Immature natural killer cell (primary cell): ENCODE measurements around the gene PMS1. TPM values are rescaled to one million over a fixed set of nuclear protein-coding genes. Genes with fewer than 3 reads are reported as not detected.
A peak's percentile ranks its signal among the peaks of the same experiment; 100 is the strongest.

Source experiments
- DNase-seq, 3 donors: peaks; one replicate each; pipeline ENCODE4 v3.0.0; 2022; ENCODE audit warnings: mixed read lengths in 1 of 3
- H3K27ac Mint-ChIP-seq, 6 donors: one replicate each; pipeline ENCODE4 v1.8.0; 2020; ENCODE audit warnings: mixed read lengths in 6 of 6, mild to moderate bottlenecking in 5 of 6, inconsistent platforms in 4 of 6, moderate library complexity in 3 of 6
- H3K27me3 Mint-ChIP-seq, 3 donors: one replicate each; pipeline ENCODE4 v1.8.0; 2020 to 2021; ENCODE audit warnings: low read depth in 3 of 3, mild to moderate bottlenecking in 3 of 3, mixed read lengths in 3 of 3, moderate library complexity in 3 of 3, inconsistent platforms in 1 of 3
- H3K36me3 Mint-ChIP-seq, 3 donors: one replicate each; pipeline ENCODE4 v1.8.0; 2020; ENCODE audit warnings: mixed read lengths in 3 of 3, inconsistent platforms in 2 of 3, mild to moderate bottlenecking in 2 of 3
- H3K4me1 Mint-ChIP-seq, 2 donors: one replicate each; pipeline ENCODE4 v1.8.0; 2020; ENCODE audit warnings: inconsistent platforms in 2 of 2, mild to moderate bottlenecking in 2 of 2, mixed read lengths in 2 of 2, moderate library complexity in 1 of 2
- H3K4me3 Mint-ChIP-seq, 5 donors: one replicate each; pipeline ENCODE4 v1.8.0; 2020; ENCODE audit warnings: mild to moderate bottlenecking in 5 of 5, mixed read lengths in 5 of 5, inconsistent platforms in 3 of 5, moderate library complexity in 3 of 5
- H3K9me3 Mint-ChIP-seq, 6 donors: one replicate each; pipeline ENCODE4 v1.8.0; 2020; ENCODE audit warnings: mild to moderate bottlenecking in 6 of 6, mixed read lengths in 6 of 6, inconsistent platforms in 4 of 6, moderate library complexity in 3 of 6
- polyA plus RNA-seq, 3 donors: library from polyadenylated mRNA; unstranded; fragments of 300-500 nt; fragmentation: Illumina TruSeq; gene quantifications; one replicate each; pipeline ENCODE4 v1.2.3, GENCODE V29; 2021

PMS1 gene
- polyA plus RNA-seq, 3 donors from 2014 or later, result 6.3 to 20.1 (median 12.5) TPM

DNA sequence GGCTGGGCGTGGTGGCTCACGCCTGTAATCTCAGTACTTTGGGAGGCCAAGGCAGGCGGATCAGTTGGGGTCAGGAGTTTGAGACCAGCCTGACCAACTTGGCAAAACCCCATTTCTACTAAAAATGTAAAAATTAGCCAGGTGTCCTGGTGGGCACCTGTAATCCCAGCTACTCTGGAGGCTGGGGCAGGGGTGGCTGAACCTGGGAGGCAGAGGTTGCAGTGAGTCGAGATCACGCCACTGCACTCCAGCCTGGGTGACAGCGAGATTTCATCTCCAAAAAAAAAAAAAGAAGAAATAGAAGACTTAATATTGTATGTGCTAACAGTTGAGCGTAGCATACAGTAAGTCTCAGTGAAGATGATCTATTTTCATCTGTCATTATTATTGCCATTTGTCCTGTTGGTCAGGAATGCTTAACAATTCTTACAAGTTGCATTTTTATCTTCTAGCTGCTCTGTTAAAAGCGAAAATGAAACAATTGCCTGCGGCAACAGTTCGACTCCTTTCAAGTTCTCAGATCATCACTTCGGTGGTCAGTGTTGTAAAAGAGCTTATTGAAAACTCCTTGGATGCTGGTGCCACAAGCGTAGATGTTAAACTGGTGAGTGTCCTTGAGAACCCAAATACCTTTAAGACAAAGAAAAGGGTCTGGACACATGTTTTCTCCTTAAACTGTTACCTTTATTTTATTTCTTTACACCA, 7.2 kb downstream of the PMS1 start:
- peak; percentile 49 to 59 (median 54) for DNase-seq
- H3K27me3 Mint-ChIP-seq, result peaks cover 0 to 1% (median 0%) of the 10 kb centered on the region in 3 donors
- H3K4me1 Mint-ChIP-seq, result peaks cover 8 to 27% of the 10 kb centered on the region in 2 donors
- H3K27ac Mint-ChIP-seq, result peak overlapping the region; percentile 93 to 99 (median 95)
- H3K9me3 Mint-ChIP-seq, result no peaks in the 10 kb centered on the region
- H3K4me3 Mint-ChIP-seq, result peak overlapping the region; percentile 75 to 92 (median 79)
- peaks cover 7 to 23% (median 11%) of the 10 kb centered on the region in 3 donors for H3K36me3 Mint-ChIP-seq

DNA sequence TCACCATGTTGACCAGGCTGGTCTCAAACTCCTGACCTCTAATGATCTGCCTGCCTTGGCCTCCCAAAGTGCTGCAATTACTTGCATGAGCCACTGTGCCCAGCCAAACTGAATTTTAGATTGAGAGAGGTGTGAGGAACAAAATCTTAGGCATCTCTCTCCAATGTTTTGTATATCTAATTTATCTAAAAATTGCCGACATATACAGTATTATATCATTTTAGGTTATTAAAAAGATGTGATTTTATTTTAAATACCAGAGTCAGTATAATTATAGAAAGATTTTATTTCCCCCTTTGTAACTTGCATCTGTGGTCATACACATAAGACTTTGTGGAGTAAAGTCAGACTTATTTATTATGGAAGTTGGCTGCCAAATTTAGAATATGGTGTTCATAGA, 10.1 kb downstream of the PMS1 start:
- Mint-ChIP-seq H3K27ac (no peak overlapping the region), H3K4me3 (no peak overlapping the region), H3K36me3 (peaks cover 9 to 30% (median 14%) of the 10 kb centered on the region in 3 donors), H3K27me3 (peaks cover 0 to 1% (median 0%) of the 10 kb centered on the region in 3 donors), H3K9me3 (no peaks in the 10 kb centered on the region), H3K4me1 (peaks cover 6 to 35% of the 10 kb centered on the region in 2 donors)
- no peak for DNase-seq

DNA sequence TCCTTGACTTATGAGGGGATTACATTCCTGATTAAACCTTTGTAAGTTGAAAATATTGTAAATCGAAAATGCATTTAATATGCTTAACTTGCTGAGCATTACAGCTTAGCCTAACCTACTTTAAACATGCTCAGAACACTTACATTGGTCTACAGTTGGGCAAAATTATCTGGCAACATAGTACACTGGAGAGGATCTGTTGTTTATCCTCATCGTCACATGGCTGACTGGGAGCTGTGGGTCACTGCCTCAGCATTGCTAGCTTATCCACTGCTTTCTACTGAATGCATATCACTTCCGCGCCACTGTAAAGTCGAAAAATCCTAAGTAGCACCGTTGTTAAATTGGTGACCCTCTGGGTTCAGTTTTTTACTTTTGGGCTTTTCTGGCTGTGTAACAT, 13.7 kb downstream of the PMS1 start:
- no peak for DNase-seq
- Mint-ChIP-seq H3K9me3 (no peaks in the 10 kb centered on the region), H3K4me1 (peaks cover 0 to 16% of the 10 kb centered on the region in 2 donors), H3K27ac (peak overlapping the region in 1 of 6 donors; percentile 55), H3K4me3 (no peak overlapping the region), H3K27me3 (peaks cover 0 to 2% (median 0%) of the 10 kb centered on the region in 3 donors), H3K36me3 (peaks cover 9 to 40% (median 14%) of the 10 kb centered on the region in 3 donors)

DNA sequence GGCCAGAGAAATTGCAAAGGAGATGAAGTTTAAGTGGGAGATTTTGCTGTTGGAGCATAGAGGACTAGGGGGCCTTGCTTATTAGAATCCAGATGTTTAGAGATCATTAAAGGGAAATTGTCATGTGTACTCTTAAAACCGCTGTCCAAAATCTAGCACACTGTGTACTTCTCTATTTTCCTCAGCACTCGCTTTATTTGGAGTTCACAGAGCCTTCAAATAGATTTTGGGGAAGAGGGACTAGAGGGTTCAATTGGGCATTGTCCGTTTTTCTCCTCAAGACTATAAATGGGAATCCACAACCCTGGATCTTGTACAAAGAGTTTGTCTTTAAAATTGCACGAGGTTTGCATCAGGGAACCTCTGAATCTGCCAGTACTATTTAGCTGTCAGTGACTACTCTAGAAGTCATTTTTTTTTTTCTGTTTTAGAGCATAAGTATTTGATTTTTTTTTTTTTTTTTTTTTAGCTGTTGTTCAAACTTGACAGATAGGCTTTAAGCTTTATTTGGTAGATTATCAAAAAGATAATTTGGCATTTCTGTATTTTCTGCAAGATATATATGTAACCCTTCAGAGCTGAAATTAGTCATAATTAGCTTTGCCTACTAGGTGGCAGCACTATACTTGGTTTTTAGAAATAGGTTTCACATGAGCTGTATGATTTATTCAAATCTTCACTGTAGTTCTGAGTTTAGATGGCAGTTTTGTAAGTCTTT, 14.2 kb downstream of the PMS1 start:
- Mint-ChIP-seq H3K9me3 (no peaks in the 10 kb centered on the region), H3K27ac (peak overlapping the region in 1 of 6 donors; percentile 55), H3K4me1 (peaks cover 0 to 16% of the 10 kb centered on the region in 2 donors), H3K27me3 (peaks cover 0 to 2% (median 0%) of the 10 kb centered on the region in 3 donors), H3K4me3 (no peak overlapping the region), H3K36me3 (peaks cover 5 to 36% (median 9%) of the 10 kb centered on the region in 3 donors)
- DNase-seq, result no peak

DNA sequence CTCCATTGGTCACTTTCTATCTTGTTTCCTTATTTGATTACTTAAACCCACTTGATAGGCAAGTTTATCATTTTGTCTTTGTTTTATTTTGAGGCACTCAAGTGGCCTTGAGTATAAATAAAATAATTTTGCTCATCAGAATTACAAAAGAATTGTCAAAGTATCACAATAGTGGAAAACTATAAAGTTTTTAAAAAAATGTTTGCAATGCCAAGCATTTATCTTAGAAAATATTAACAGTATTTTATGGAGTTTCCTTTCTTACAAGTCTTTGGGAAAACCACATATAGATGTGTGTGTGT, 14.7 kb downstream of the PMS1 start:
- Mint-ChIP-seq H3K27ac (no peak overlapping the region), H3K4me1 (peaks cover 0 to 16% of the 10 kb centered on the region in 2 donors), H3K36me3 (peaks cover 5 to 36% (median 9%) of the 10 kb centered on the region in 3 donors), H3K4me3 (no peak overlapping the region), H3K9me3 (no peaks in the 10 kb centered on the region), H3K27me3 (peaks cover 0 to 2% (median 0%) of the 10 kb centered on the region in 3 donors)
- DNase-seq, result no peak

DNA sequence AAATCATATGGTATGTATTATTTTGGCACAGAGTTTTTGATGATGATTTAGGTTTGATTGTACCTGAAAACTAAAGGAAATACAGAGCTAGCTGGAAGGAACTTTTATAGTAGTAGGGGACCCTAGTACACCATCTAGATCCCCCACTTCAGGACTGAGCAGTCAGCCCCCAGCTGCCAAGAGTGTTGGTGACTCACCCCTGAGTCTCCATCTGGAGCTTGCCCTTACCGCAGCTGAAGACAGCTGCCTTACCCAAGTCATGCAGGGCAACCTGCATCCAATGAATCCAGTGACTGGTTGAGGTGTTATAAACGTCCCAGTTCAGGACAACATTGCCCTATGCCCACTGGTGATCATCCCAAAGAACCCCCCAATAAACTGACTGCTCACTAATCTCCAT, 15.3 kb downstream of the PMS1 start:
- Mint-ChIP-seq H3K36me3 (peaks cover 5 to 31% (median 6%) of the 10 kb centered on the region in 3 donors), H3K27ac (peak overlapping the region in 1 of 6 donors; percentile 19), H3K9me3 (no peaks in the 10 kb centered on the region), H3K4me3 (no peak overlapping the region), H3K27me3 (peaks cover 0 to 2% (median 0%) of the 10 kb centered on the region in 3 donors), H3K4me1 (peaks cover 0 to 16% of the 10 kb centered on the region in 2 donors)
- no peak for DNase-seq

DNA sequence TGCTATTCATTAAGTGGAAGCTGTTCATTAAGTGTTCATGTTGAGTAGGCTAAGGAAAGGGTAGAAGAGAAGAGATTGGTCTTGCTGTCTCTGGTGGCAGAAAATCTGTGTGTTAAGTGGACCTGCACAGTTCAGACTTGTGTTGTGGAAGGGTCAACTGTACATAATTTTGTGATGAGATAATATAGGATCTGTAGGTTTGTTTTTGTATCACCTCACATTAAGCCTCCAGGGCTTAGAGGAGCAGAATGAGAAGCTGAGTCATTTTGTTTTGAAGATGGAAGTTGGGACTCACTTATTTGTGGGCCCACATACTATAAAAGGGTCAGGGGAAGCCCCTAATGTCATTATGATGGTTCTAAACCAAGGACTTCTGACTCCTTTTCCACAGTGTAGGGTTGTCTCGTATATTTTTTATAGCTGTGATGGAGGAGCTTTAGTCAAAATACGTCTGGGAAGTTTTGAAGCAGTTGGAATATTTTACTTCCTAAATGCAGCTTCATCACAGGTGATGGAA, 18.2 kb downstream of the PMS1 start:
- H3K27ac Mint-ChIP-seq, result no peak overlapping the region

DNA sequence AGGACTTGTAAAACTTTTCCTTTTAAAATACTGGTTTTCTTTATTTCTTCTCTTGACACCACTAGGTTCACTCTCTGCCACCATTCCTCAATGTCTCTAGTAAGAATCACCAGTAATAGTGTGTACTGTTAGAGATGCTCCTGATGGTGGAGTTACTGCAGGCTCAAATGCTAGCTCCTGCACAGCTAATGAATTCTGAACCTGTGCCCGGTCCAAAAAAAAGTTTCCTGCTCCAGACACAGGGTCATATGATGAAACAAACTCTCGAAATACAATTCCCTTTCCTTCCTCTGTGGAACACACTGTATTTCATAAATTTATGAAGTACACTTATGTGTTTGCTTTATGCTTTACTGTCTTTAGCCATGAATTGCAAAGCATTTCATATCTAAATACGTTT, 19.2 kb downstream of the PMS1 start:
- DNase-seq, result no peak
- peaks cover 4 to 10% (median 4%) of the 10 kb centered on the region in 3 donors for H3K36me3 Mint-ChIP-seq
- peaks cover 0 to 2% (median 0%) of the 10 kb centered on the region in 3 donors for H3K27me3 Mint-ChIP-seq
- H3K4me1 Mint-ChIP-seq, result peaks cover 0 to 10% of the 10 kb centered on the region in 2 donors
- no peaks in the 10 kb centered on the region for H3K9me3 Mint-ChIP-seq
- no peak overlapping the region for H3K27ac Mint-ChIP-seq
- H3K4me3 Mint-ChIP-seq, result no peak overlapping the region

More for the DNA sequence above, 18.2 kb downstream of the PMS1 start:
- Mint-ChIP-seq H3K36me3 (peaks cover 2 to 14% (median 4%) of the 10 kb centered on the region in 3 donors), H3K9me3 (no peaks in the 10 kb centered on the region), H3K27me3 (peaks cover 0 to 2% (median 0%) of the 10 kb centered on the region in 3 donors), H3K4me3 (no peak overlapping the region), H3K4me1 (peaks cover 0 to 16% of the 10 kb centered on the region in 2 donors)
- no peak for DNase-seq

DNA sequence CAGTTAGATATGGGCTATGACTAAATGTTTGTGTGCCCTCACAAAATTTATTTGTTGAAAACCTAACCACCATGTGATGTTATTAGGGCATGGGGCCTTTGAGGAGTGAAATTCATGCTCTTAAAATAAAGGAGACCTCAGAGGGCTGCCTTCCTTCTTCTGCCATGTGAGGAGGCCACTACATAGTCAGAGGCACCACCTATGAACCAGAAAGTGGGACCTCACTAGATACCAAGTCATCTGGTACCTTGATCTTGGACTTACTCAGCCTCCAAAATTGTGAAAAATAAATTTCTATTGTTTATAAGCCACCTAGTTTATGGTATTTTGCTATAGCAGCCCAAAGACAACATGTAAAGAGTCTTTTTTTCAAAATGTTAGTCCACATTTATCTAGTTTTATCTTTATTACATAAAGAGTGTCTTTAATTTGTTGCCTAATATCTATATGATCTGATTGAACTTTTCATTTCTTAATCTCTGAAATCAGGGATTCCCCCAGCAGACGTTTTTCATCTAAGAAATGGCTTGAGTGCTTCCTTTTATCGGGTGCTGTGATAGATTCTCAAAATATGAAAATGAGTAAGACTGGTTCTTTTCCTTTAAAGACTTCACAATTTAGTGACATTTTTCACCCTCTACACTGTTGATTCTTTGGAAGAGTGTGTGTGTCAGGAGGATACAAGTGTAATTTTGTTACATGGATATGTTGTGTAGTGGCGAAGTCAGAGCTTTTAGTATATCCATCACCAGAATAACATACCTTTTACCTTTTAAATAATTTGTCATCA, 34.2 kb downstream of the PMS1 start:
- Mint-ChIP-seq H3K27me3 (no peaks in the 10 kb centered on the region), H3K36me3 (peaks cover 19 to 35% (median 21%) of the 10 kb centered on the region in 3 donors), H3K4me3 (no peak overlapping the region), H3K9me3 (no peaks in the 10 kb centered on the region), H3K27ac (no peak overlapping the region), H3K4me1 (no peaks in the 10 kb centered on the region)
- no peak for DNase-seq

DNA sequence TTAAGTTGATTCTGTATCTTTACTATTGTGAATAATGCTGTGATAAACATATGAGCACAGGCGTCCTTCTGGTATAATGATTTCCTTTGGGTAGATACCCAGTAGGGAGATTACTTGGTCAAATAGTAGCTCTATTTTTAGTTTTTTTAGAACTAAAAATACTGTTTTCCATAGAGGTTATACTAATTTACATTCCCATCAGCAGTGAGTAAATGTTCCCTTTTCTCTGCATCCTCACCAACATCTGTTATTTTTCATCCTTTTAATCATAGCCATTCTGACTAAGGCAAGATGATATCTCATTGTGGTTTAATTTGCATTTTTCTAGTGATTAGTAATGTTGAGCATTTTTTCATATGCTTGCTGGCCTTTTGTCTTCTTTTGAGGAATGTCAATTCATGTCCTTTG, 35.1 kb downstream of the PMS1 start:
- DNase-seq, result no peak
- H3K27me3 Mint-ChIP-seq, result no peaks in the 10 kb centered on the region
- no peaks in the 10 kb centered on the region for H3K9me3 Mint-ChIP-seq
- no peak overlapping the region for H3K27ac Mint-ChIP-seq
- no peak overlapping the region for H3K4me3 Mint-ChIP-seq
- H3K36me3 Mint-ChIP-seq, result peaks cover 11 to 31% (median 21%) of the 10 kb centered on the region in 3 donors
- no peaks in the 10 kb centered on the region for H3K4me1 Mint-ChIP-seq

DNA sequence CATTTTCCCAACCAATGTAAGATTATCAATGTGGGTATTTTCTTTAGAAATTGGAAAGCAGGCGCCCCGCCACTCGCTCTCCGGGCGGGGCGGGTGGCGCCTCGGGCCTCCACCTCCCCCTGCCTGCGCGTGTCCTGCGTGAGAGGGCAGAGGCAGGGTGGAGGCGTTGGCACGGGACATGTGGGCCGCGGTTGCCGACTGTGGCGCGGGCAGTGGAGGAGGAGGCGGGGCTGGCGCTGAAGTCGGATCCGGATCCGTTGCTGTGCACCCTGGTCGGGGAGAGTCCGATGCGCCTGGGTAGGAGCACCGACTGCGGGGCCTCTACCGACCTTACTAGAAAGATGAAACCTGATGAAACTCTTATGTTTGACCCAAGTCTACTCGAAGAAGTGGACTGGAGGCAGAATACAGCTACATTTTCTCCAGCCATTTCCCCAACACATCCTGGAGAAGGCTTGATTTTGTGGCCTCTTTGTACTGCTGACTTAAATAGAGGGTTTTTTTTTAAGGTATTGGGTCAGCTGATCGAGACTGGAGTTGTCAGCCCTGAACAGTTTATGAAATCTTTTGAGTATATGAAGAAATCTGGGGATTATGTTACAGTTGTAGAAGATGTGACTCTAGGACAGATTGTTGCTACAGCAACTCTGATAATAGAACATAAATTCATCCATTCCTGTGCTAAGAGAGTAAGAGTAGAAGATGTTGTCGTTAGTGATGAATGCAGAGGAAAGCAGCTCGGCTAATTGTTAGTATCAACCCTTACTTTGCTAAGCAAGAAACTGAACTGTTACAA, 37.9 kb downstream of the PMS1 start:
- H3K4me3 Mint-ChIP-seq, result no peak overlapping the region
- no peaks in the 10 kb centered on the region for H3K4me1 Mint-ChIP-seq
- peak overlapping the region in 1 of 6 donors; percentile 34 for H3K27ac Mint-ChIP-seq
- H3K27me3 Mint-ChIP-seq, result no peaks in the 10 kb centered on the region
- peaks cover 10 to 21% (median 21%) of the 10 kb centered on the region in 3 donors for H3K36me3 Mint-ChIP-seq
- DNase-seq, result no peak
- no peaks in the 10 kb centered on the region for H3K9me3 Mint-ChIP-seq

DNA sequence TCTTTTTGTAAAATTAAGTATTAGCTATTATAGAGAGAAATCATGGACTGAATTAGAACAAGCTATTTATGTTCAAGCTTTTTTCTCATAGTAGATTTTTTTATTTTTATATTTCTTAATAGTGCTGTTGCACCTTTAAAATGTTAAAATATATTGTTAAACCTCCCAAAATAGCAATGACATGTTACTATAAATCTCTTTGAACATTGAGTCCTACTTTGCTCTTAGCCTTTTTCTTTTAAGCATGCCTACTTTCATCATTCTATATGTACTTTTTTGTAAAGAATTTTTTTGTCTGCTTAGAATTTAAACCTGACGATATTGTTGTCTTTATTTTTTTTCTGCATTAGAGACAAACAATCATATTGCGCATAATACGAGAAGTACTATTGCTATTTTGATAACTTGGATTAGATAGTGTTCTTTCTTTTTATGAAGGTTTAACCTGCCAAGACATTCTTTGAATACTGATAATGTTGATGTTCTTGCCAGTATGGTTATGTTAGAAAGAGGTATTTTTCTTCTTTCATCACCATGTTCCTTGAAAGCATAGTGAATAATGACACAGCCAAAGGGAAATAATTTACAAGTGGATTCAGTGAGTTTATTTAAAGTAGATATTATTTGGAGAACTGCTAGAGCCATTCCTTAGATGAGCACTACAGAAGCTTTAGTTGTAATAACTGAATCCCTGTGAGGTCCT, 40.6 kb downstream of the PMS1 start:
- peaks cover 0 to 2% (median 0%) of the 10 kb centered on the region in 3 donors for H3K27me3 Mint-ChIP-seq
- no peaks in the 10 kb centered on the region for H3K9me3 Mint-ChIP-seq
- no peak overlapping the region for H3K4me3 Mint-ChIP-seq
- H3K27ac Mint-ChIP-seq, result no peak overlapping the region
- no peaks in the 10 kb centered on the region for H3K4me1 Mint-ChIP-seq
- peaks cover 3 to 10% (median 10%) of the 10 kb centered on the region in 3 donors for H3K36me3 Mint-ChIP-seq
- DNase-seq, result no peak
